GM19240 (cell line): ENCODE data around the gene ZSCAN31.

ENCODE experiments used
- DNase-seq: peaks from one replicate; pipeline ENCODE4 v3.0.0; 2011; ENCODE audit warnings: low spot score; ENCODE audit not compliant: insufficient read length

The ZSCAN31 gene

DNA sequence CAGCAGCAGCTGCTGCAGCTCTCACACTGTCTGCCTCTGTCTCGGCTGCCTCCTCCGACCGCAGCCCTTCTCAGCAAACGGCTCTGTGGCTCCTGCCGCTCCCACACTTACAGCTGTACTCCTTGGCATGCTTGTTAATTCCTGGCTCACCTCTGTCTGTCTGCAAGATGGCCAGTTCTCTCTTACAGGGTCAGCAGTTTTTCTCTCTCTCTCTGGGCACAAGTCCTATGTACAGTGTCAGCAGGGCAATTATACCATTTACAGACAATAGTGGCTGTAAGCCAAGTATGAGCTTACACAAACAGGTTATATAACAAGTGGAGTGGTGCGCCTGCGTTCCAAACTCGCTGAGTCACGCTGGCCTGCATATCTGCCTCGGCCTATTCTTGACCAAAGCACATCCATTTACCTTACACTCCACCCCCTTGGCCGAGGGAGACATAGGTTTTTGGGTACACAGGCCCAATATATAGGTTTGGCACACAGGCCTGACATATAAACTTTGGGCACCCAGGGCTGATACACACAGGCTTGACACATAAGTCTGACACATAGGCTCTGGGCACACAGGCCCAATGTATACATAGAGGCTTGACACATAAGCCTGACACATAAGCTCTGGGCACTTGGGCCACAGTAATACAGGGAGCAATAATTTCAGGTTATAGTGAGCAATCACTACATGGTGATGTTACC, 18.2 kb upstream of the ZSCAN31 start:
- no peak for DNase-seq

DNA sequence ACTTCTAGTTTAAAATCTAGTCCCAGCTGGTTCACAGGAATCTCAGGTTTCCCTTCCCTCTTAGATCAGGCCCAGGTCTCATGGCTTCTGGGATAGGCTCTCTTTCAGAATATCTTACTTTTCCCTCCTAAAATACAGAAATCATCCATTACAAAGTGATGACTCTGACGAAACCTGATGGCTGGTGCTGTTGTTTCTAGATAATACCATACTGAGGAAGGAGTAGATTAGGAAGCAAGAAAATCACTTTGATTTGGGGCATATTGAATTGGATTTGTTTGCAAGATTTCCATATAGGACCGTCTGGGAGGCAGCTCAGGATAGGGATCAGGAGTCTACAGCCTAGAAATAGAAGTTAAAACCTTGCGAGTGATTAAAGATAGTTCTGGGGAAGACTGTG, 17.4 kb upstream of the ZSCAN31 start:
- no peak for DNase-seq

DNA sequence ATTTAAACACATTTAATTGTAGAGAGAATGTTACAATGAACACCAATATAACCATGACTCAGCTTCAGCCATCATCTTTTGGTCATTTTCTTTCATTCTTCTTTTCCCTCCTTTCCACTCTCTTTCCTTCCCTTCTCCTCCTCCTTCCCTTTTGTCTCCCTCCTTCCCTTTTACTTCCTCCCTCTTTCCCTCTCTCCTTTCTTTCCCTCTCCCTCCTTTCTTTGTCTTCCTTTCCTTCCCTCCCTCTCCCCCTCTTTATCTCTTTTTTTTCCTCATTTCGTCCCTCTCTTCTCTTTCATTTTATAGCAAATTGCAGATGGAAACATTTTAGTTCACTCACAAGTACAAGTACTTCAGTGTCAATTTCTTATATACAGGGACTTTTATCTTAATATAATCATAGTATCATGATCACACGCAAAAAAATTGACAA, 15.6 kb upstream of the ZSCAN31 start:
- no peak for DNase-seq

DNA sequence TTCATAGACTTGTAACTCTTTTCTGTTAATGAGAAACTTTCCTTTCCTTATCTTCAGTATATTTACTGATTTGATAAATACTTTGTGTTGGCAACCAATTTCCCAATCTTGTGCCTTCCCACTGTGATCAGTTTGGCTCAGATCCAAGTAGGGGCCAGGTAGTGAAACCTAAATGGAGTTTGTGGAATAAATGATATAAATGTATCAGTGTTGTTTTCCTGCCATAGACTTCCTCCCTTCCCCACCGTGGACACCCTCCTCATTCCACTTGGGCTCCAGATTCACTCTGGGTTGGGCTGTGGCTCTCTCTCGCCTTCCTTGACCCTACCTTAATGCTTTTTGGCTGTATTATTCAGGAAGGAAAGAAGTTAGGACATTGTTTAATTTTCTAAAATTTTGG, 15.1 kb upstream of the ZSCAN31 start:
- no peak for DNase-seq

GRCh38 chr6:28349892-28350737, 14.2 kb upstream of the ZSCAN31 start, which contains the start of gene ZKSCAN3:
ZKSCAN3 (plus strand) TSS chr6:28349947; CDS start chr6:28359587, 9,640 bp downstream.
- peak; percentile 65 for DNase-seq

DNA sequence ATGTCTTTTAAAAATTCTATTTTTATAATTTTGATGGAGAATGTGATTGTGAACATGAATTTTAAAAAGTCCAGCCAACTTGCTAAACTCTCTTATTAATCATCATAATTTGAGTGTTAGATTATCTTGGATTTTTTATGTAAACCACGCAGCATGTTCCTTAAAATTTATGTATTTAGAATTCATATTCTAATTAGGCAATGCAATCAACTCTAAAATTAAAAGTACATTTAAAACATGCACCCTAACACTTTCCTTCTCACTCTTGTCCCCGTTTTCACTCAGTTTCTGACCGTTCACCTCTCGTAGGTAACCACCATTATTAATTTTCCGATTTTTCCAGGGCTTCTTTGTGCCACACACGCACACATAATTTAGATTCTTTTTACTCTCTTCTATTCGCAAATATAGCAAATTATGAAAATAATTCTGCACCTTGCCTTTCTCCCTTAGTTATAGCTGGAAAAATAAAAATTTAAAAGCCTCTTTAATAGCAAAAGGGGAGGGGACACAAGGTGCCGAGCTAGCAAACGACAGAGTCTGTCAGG, 13.5 kb upstream of the ZSCAN31 start:
- DNase-seq = no peak

DNA sequence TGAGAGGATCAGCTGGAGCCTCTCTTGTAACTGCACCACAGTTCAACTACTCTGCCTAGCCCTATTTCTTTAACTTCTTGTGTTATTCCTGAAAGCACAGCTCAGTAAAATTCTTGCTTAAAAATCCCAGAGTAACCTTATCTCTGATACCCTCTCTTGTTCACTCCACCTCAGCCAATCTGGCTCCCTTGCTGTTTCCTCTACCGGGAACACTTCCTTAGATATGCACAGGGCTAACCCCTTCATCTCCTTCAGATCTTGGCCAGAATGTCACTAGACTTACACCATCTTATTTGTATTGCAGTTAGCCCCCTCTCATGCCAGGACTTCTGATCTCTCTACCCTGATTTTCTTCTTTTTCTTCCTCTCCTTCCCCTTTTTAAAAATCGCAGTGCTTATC, 11.2 kb upstream of the ZSCAN31 start:
- no peak for DNase-seq

DNA sequence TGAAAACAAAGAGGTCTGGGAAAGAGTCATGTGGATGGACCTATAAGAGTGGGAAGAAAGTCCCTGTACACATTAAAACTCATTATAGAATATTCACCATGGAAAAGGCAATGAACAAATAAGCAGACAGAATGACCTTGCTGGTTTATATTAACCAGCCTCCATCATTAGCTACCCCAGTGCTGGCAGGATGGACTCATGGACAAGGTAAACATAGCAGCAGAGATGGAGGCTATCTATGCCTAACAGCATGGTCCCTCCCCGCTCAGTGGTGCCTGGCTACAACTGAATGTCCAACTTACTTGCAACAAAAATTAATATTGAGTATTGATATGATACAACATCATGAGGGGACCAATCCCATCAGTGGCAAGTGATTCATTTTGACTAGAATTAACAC, 9.3 kb upstream of the ZSCAN31 start:
- DNase-seq = no peak

DNA sequence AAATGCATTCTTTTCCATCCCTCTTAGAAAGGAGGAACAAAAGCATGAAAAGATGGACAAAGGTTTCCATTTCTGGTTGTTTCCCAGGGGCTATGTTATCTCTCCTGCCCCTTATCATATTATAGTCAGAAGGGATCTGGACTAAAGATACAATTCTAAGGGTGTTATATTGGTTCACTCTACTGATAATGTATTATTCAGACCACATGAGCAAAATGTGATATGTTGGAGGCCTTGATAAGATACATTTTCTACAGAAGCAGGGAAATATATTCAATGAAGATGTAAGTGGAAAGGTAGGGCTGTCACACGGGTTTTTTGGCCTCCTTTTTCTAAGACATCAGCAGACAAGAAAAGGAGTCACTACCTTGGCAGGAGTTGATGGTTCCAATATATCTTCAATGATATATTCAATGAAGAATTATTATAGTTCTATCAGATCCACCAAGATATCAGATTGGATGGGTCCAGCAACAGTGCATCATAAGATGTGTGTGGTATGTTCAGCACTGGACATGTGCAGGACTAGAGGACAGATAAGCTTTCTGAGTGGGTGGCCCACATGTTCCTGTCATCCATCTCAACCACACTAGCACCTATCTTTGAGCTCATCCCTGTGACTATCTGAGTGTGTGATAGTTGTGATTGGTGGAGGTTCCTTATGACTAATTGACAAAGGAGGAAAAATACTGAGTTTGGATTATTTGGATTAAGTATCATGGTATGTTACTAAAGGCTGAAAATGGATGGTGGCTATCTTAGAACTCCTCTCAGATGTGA, 8.1 kb upstream of the ZSCAN31 start:
- DNase-seq = no peak

DNA sequence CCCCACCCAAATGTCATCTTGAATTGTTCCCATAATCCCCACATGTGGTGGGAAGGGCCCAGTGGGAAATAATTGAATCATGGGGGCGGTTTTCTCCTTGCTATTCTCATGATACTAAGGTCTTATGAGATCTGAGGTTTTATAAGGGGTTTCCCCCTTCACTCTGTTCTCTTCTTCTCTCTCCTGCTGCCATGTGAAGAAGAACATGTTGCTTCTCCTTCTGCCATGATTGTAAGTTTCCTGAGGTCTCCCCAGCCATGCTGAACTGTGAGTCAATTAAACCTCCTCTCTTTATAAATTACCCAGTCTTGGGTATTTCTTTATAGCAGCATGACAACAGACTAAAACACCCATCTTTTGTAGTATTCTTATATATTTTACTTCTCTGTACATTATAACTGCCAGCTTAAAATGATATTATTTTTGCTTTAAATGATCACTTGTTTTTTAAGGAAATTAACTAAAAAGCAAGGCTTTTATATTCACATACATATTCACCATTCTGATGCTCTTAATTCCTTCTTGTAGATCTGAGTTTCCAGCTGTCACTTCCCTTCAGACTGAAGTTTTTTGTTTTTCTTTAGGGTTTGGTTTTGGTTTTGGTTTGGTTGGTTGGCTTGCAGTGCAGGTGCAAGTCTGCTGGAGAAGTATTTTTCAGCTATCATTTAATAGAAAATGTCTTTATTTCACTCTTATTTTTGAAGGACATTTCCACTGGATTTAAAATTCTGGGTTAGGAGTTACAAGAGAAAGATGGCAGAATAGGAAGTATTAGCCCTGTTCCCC, 4.6 kb upstream of the ZSCAN31 start:
- DNase-seq = no peak

GRCh38 chr6:28337121-28337520, 1.2 kb upstream of the ZSCAN31 start:
- no peak for DNase-seq

DNA sequence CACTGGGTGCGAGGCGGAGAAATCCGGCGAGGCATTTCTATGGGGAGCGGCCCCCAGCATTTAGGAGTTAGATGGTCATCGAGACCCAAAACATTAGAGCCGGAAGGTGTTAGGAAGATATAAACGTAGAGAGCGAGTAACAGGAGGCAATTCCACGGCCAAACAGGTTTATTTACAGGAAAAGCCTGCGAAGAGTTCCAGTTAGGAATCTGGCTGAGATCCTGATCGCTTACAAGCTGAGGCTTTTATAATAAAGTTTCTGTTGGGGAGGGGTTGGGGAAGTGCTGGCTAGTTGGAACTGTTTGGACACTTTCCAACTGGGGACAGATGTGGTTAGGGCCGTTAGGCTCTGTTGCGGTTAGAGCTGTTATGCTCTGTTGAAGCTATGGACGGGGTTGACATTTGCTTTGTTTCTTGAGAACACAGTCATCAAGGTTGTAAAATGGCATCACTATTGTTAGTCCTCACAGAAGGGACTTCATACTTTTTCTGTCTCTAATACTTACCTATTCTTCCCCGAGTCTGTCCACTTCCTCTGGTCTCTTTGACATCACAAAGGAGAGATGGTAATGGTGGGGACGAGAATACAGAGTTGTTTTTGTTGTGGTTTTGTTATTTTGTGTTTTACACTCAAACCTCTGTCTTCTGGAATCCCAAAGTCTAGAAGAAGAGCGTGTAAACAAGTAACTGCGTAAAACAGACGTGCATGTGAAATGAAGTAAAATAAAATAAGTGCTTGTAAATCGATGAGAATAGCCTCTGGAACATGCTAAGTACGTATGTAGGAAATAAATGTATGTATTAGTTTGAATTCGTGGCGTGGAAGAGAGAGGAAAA, 554 bp upstream of the ZSCAN31 start:
- DNase-seq = no peak

DNA sequence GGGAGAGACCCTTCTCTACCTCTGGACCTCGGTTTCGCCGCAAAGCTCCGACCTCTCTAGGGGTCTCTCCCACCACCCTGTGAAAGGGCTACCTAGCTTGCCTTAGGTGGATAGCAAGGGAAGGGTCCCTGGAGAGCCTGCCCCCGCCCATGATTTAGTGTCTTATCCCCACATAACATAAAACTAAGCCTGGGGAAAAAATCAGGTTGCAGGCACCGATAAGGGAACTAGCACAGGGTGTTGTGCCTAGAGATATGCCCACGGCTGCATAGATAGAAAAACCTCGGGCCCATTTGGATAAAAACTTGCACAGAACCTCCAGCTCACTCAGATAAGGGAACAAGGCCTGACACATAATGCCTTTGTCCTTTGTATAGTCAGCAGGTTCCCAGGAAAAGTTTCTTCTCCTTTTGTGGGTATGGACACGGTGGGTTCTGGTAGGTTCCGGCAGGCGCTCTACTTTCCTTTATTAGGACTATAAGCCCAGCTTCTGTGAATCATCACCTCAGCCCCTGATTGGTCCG, 846 bp downstream of the ZSCAN31 start:
- no peak for DNase-seq

DNA sequence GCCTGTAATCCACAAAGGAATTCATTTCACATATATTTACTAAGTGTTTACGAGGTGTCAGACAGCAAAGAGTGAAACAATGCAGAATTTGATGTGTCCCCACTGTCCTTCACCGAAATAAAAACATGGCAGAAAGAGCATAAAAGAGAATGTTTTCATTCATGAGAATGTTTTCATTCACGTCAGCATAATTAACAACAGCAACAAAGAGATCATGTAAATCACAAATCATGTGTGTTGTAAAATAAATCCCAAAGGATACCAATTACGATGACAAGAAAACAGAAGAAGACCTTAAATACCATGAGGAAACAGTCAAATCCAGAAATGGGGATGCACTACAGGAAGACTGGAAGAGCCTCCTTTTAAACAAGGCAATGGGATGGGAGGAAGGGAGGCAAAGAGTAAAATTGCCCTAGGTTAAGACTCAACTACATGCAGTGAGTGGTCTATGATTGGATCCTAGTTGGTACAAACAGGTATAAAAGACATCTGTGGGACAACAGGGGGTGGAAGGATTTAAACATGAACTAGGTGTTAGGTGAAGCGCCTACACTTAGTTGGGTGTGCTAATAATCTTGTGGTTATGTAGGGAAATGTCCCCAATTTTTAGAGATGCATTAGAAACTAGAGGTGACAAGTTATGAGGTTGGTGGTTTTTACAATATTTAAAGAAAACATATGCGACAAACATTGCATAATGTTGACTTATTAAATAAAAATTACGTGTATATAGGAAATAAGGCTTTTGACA, 1.5 kb downstream of the ZSCAN31 start:
- no peak for DNase-seq

DNA sequence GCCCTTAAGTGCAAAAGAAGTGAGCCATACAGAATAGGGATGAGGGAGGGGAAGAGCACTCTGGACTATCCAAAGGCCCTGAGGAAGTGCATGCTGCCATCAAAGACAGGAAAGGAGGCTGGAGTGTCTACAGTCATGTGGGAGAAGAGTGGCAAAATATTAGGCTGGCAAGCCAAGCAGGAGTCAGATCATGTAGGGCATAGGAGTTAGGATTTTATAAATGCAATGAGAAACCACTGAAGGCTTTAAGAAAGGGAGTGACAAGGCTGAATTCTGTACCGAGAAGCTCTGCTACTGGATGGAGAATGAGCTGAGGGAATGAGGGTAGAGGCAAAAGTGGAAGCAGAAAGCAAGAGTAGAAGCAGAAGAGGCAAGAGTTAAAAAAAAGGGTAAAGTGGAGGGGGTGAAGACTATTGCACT, 2.3 kb downstream of the ZSCAN31 start:
- DNase-seq = no peak

- DNase-seq = no peak
Measured at GRCh38 chr6:28333047-28333446, 2.9 kb downstream of the ZSCAN31 start.

DNA sequence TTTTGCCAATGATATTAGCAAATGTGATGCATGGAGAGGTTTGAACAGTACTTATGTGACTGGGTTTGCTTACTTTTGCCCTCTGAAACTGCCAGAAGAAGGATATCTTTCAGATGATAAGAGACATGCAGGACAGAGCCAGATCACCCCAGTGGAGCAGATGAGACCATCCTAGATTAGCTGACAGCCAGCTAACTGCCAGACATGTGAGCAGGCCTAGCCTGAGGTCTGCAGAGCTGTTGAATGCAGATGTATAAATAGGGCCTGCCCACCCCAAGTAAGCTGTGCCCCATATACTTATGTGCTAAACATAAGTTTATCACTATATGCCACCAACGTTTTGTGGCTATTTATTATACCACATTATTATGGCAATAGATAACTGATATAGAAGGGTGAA, 5.9 kb downstream of the ZSCAN31 start:
- no peak for DNase-seq

DNA sequence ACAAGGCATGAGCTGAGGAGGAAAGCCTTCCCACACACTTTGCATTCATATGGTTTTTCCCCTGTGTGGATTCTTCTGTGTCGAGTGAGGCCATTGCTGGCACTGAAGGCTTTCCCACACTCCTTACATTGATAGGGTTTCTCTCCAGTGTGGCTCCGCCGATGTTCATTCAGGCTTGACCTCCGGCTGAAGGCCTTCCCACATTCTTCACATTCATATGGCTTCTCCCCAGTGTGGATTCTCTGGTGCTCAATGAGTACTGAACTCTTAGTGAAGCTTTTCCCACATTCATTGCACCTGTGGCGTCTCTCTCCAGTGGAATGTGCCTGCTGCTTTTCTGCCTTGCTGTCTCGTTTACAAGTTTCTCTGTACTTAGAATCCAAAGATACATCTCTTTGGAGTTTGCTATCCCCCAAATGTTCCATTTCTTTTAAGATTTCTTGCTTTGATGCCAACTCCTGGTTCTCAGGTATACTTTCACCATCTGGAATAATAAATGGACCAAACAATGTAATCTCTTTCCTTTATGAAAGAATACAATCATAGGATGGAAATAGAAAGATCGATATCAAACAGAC, 9.5 kb downstream of the ZSCAN31 start:
- DNase-seq = no peak
